Liver (tissue), 9 donors: ENCODE measurements around the gene TMEM51. TPM values are rescaled to one million over a fixed set of nuclear protein-coding genes. Genes with fewer than 3 reads are reported as not detected.
A peak's percentile ranks its signal among the peaks of the same experiment; 100 is the strongest.

Source experiments
- DNase-seq: peaks from one replicate; pipeline ENCODE4 v3.0.0-alpha.2; 2017; ENCODE audit warnings: low spot score
- H3K27ac ChIP-seq, 2 donors: one replicate each; pipeline ENCODE4 v1.7.0; 2013; ENCODE audit warnings: inconsistent platforms in 2 of 2, low read length in 2 of 2, control low read depth in 1 of 2, low read depth in 1 of 2, mild to moderate bottlenecking in 1 of 2
- H3K27me3 ChIP-seq, 4 donors: one replicate each; pipeline versions ENCODE4 v1.6.1 to v1.7.0; 2013; ENCODE audit warnings: low read length in 3 of 4, inconsistent platforms in 1 of 4, mild to moderate bottlenecking in 1 of 4, moderate library complexity in 1 of 4; ENCODE audit not compliant: control insufficient read depth in 4 of 4, insufficient read depth in 4 of 4
- H3K36me3 ChIP-seq, 4 donors: one replicate each; pipeline versions ENCODE4 v1.6.1 to v1.7.0; 2013; ENCODE audit warnings: low read length in 3 of 4, mild to moderate bottlenecking in 3 of 4, low read depth in 1 of 4, moderate library complexity in 1 of 4; ENCODE audit not compliant: control insufficient read depth in 4 of 4, insufficient read depth in 3 of 4
- H3K4me1 ChIP-seq, 4 donors: one replicate each; pipeline versions ENCODE4 v1.6.1 to v1.7.0; 2013; ENCODE audit warnings: low read length in 3 of 4, mild to moderate bottlenecking in 3 of 4, moderate library complexity in 1 of 4; ENCODE audit not compliant: control insufficient read depth in 4 of 4, insufficient read depth in 4 of 4
- H3K4me3 ChIP-seq, 3 donors: one replicate each; pipeline versions ENCODE4 v1.6.1 to v1.7.0; 2013; ENCODE audit warnings: low read length in 3 of 3, control low read depth in 1 of 3, low read depth in 1 of 3, mild to moderate bottlenecking in 1 of 3
- H3K9ac ChIP-seq, 2 donors: one replicate each; pipeline ENCODE4 v1.7.0; 2013; ENCODE audit warnings: low read length in 2 of 2, mild to moderate bottlenecking in 2 of 2, moderate library complexity in 2 of 2, control low read depth in 1 of 2, low read depth in 1 of 2
- H3K9me3 ChIP-seq, 4 donors: one replicate each; pipeline versions ENCODE4 v1.6.1 to v1.7.0; 2013; ENCODE audit warnings: low read length in 3 of 4; ENCODE audit not compliant: control insufficient read depth in 4 of 4
- EGR1 ChIP-seq, 2 donors: IDR thresholded peaks; 2 replicates each; pipeline ENCODE4 v1.6.1; 2016 to 2018; ENCODE audit warnings: antibody characterized with exemption in 2 of 2, low read depth in 2 of 2
- FOXA1 ChIP-seq: IDR thresholded peaks from 2 replicates; pipeline ENCODE4 v1.6.1; 2016; ENCODE audit warnings: antibody characterized with exemption
- FOXA2 ChIP-seq: IDR thresholded peaks from 2 replicates; pipeline ENCODE4 v1.6.1; 2016; ENCODE audit warnings: antibody characterized with exemption
- GABPA ChIP-seq, 2 donors: IDR thresholded peaks in 1 of 2; conservative IDR thresholded peaks in 1 of 2; 2 replicates each; pipeline ENCODE4 v1.6.1; 2016; ENCODE audit warnings: antibody characterized with exemption in 2 of 2, mild to moderate bottlenecking in 1 of 2, moderate library complexity in 1 of 2
- HNF4A ChIP-seq, 2 donors: conservative IDR thresholded peaks; 2 replicates each; pipeline ENCODE4 v1.6.1; 2016; ENCODE audit warnings: antibody characterized with exemption in 2 of 2, mild to moderate bottlenecking in 2 of 2
- HNF4G ChIP-seq: IDR thresholded peaks from 2 replicates; pipeline ENCODE4 v1.6.1; 2016; ENCODE audit warnings: antibody characterized with exemption
- JUND ChIP-seq, 2 donors: IDR thresholded peaks; 2 replicates each; pipeline ENCODE4 v1.6.1; 2016; ENCODE audit warnings: antibody characterized with exemption in 2 of 2
- NR2F2 ChIP-seq: IDR thresholded peaks from 2 replicates; pipeline ENCODE4 v1.6.1; 2016; ENCODE audit warnings: antibody characterized with exemption
- RAD21 ChIP-seq, 2 donors: IDR thresholded peaks; 2 replicates each; pipeline ENCODE4 v1.6.1; 2016; ENCODE audit warnings: antibody characterized with exemption in 2 of 2, mild to moderate bottlenecking in 2 of 2
- RXRA ChIP-seq, 2 donors: IDR thresholded peaks; 2 replicates each; pipeline ENCODE4 v1.6.1; 2017 to 2018; ENCODE audit warnings: antibody characterized with exemption in 2 of 2, mild to moderate bottlenecking in 1 of 2
- SP1 ChIP-seq: IDR thresholded peaks from 2 replicates; pipeline ENCODE4 v1.6.1; 2018; ENCODE audit warnings: antibody characterized with exemption, mild to moderate bottlenecking
- TAF1 ChIP-seq: conservative IDR thresholded peaks from 2 replicates; pipeline ENCODE4 v1.6.1; 2016; ENCODE audit warnings: antibody characterized with exemption, mild to moderate bottlenecking
- YY1 ChIP-seq: IDR thresholded peaks from 2 replicates; pipeline ENCODE4 v1.6.1; 2016; ENCODE audit warnings: antibody characterized with exemption, mild to moderate bottlenecking
- WGBS: extraction: QIAGEN DNeasy Blood & Tissue Kit; methylation state at CpG from one replicate; pipeline ENCODE4 v1.1.7; 2013; 5-methylcytosine and 5-hydroxymethylcytosine counted together
- polyA plus RNA-seq, 2 donors: library from polyadenylated mRNA; stranded (reverse) in 1 of 2; unstranded in 1 of 2; fragments of 200-250 nt in 1 of 2; fragments of >200 nt in 1 of 2; fragmentation: Nextera tagmentation in 1 of 2; extraction: Ambion mirVana in 1 of 2; gene quantifications; one replicate each; pipeline versions ENCODE4 v1.2.1 to v1.2.3, GENCODE V29; 2013 to 2015
- total RNA-seq, 2 donors: library from RNA; depleted of rRNA; stranded (reverse); fragments of >200 nt; gene quantifications; one replicate each; pipeline ENCODE4 v1.2.3, GENCODE V29; 2014
- TF ChIP-seq, protein P1 (sequence below): IDR thresholded peaks from 2 replicates; pipeline ENCODE4 v1.6.1; 2016; ENCODE audit warnings: antibody characterized with exemption
- TF ChIP-seq, protein P2 (sequence below): IDR thresholded peaks from 2 replicates; pipeline ENCODE4 v1.6.1; 2016; ENCODE audit warnings: antibody characterized with exemption
- TF ChIP-seq, protein P3 (sequence below): IDR thresholded peaks from 2 replicates; pipeline ENCODE4 v1.6.1; 2016; ENCODE audit warnings: antibody characterized with exemption
- TF ChIP-seq, protein P4 (sequence below): fragments of 150-350 bp; IDR thresholded peaks from 2 replicates; pipeline ENCODE4 v1.5.1; 2017; ENCODE audit warnings: improper control_type of control experiment, low read depth, low read length; ENCODE audit not compliant: missing input control
- TF ChIP-seq, protein P5 (sequence below): IDR thresholded peaks from 2 replicates; pipeline ENCODE4 v1.6.1; 2016; ENCODE audit warnings: antibody characterized with exemption, mild to moderate bottlenecking
- donor health status: healthy.
- donor health status: healthy.
- donor health status: healthy.
- donor health status: healthy.
- donor health status: healthy.

The TMEM51 gene
- total and polyA plus RNA-seq, 4 donors = 1.3 to 2.7 (median 1.9) TPM

DNA sequence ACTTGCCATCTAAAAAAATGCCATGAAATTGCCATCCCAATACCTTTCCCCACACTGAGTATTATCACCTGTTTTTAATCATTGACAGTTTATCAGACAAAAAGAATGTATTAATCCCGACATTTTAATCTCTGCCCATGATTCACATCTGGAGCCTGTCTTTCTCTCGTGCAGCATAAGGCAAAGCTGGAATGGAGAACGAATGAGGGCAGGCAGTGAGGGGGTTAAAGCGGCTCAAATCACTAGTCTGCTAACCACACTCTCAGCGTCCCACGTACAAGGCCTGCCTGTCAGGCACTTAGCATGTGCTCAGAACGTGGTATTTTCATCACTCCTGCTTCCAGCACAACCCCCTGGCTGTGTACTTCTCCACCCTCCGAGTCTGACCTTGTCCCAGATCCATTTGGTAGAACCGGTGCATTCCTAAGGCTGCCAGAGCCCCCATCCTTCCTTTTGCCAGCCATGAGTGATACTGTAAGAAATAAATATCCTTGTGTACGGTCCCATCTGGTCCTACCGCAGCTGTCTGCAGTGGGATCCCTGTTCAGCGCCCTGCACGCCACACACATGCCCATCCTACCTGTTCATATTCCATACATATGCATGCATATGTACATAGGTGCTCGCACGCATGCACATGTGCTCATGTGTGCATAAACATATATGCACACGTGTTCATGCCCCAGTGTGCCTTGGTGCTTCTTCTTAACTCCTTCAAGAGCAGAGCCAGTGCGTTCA is 58.8 kb downstream of the TMEM51 start (continued):
- TF ChIP-seq YY1 (no peak), HNF4G (no peak), TAF1 (no peak), JUND (IDR thresholded peaks at IDR 0.05) (no peak), SP1 (no peak), FOXA2 (no peak), RXRA (IDR thresholded peaks at IDR 0.05) (no peak), FOXA1 (no peak), HNF4A (conservative IDR thresholded peaks at IDR 0.05) (no peak), NR2F2 (no peak)
- TF ChIP-seq, protein P1, sequence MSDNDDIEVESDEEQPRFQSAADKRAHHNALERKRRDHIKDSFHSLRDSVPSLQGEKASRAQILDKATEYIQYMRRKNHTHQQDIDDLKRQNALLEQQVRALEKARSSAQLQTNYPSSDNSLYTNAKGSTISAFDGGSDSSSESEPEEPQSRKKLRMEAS = no peak

DNA sequence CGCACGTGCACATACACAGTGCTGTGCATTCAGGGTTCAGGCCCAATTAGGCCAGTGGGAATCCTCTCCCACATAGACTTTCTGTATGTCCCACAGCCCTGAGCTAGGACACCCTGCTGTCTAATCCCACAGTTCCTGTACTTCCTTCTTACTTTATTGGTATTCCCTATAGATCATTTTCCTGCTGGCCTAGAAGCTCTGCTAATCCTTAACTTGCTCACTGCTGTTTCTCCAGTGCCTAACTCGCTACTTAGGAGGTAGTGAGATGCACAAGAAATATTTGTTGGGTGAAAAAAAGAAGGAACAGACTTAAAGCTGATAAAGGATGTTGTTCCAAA is 59.4 kb downstream of the TMEM51 start:
- Histone ChIP-seq H3K4me1 (peaks cover 0 to 7% (median 2%) of the 10 kb centered on the region in 4 donors), H3K36me3 (no peaks in the 10 kb centered on the region), H3K4me3 (no peak overlapping the region), H3K9ac (no peak overlapping the region), H3K9me3 (no peaks in the 10 kb centered on the region), H3K27ac (peak overlapping the region in 1 of 2 donors; percentile 37), H3K27me3 (peaks cover 0 to 3% (median 0%) of the 10 kb centered on the region in 4 donors)
- TF ChIP-seq YY1 (no peak), FOXA2 (no peak), FOXA1 (no peak), HNF4A (conservative IDR thresholded peaks at IDR 0.05) (no peak), GABPA (IDR thresholded peaks at IDR 0.05 in 1 of 2, conservative IDR thresholded peaks at IDR 0.05 in 1 of 2) (no peak), HNF4G (no peak), TAF1 (no peak), RXRA (IDR thresholded peaks at IDR 0.05) (no peak), EGR1 (IDR thresholded peaks at IDR 0.05; ENCODE audit: low read depth in 2 of 2) (no peak), NR2F2 (no peak), JUND (IDR thresholded peaks at IDR 0.05) (no peak), SP1 (no peak), RAD21 (IDR thresholded peaks at IDR 0.05) (no peak)
- TF ChIP-seq, protein P2, sequence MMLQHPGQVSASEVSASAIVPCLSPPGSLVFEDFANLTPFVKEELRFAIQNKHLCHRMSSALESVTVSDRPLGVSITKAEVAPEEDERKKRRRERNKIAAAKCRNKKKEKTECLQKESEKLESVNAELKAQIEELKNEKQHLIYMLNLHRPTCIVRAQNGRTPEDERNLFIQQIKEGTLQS = no peak
- TF ChIP-seq, protein P3, sequence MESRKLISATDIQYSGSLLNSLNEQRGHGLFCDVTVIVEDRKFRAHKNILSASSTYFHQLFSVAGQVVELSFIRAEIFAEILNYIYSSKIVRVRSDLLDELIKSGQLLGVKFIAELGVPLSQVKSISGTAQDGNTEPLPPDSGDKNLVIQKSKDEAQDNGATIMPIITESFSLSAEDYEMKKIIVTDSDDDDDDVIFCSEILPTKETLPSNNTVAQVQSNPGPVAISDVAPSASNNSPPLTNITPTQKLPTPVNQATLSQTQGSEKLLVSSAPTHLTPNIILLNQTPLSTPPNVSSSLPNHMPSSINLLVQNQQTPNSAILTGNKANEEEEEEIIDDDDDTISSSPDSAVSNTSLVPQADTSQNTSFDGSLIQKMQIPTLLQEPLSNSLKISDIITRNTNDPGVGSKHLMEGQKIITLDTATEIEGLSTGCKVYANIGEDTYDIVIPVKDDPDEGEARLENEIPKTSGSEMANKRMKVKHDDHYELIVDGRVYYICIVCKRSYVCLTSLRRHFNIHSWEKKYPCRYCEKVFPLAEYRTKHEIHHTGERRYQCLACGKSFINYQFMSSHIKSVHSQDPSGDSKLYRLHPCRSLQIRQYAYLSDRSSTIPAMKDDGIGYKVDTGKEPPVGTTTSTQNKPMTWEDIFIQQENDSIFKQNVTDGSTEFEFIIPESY = no peak
- TF ChIP-seq, protein P4, sequence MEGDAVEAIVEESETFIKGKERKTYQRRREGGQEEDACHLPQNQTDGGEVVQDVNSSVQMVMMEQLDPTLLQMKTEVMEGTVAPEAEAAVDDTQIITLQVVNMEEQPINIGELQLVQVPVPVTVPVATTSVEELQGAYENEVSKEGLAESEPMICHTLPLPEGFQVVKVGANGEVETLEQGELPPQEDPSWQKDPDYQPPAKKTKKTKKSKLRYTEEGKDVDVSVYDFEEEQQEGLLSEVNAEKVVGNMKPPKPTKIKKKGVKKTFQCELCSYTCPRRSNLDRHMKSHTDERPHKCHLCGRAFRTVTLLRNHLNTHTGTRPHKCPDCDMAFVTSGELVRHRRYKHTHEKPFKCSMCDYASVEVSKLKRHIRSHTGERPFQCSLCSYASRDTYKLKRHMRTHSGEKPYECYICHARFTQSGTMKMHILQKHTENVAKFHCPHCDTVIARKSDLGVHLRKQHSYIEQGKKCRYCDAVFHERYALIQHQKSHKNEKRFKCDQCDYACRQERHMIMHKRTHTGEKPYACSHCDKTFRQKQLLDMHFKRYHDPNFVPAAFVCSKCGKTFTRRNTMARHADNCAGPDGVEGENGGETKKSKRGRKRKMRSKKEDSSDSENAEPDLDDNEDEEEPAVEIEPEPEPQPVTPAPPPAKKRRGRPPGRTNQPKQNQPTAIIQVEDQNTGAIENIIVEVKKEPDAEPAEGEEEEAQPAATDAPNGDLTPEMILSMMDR = no peak
- TF ChIP-seq, protein P5, sequence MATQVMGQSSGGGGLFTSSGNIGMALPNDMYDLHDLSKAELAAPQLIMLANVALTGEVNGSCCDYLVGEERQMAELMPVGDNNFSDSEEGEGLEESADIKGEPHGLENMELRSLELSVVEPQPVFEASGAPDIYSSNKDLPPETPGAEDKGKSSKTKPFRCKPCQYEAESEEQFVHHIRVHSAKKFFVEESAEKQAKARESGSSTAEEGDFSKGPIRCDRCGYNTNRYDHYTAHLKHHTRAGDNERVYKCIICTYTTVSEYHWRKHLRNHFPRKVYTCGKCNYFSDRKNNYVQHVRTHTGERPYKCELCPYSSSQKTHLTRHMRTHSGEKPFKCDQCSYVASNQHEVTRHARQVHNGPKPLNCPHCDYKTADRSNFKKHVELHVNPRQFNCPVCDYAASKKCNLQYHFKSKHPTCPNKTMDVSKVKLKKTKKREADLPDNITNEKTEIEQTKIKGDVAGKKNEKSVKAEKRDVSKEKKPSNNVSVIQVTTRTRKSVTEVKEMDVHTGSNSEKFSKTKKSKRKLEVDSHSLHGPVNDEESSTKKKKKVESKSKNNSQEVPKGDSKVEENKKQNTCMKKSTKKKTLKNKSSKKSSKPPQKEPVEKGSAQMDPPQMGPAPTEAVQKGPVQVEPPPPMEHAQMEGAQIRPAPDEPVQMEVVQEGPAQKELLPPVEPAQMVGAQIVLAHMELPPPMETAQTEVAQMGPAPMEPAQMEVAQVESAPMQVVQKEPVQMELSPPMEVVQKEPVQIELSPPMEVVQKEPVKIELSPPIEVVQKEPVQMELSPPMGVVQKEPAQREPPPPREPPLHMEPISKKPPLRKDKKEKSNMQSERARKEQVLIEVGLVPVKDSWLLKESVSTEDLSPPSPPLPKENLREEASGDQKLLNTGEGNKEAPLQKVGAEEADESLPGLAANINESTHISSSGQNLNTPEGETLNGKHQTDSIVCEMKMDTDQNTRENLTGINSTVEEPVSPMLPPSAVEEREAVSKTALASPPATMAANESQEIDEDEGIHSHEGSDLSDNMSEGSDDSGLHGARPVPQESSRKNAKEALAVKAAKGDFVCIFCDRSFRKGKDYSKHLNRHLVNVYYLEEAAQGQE = no peak
- TF ChIP-seq, protein P1 = no peak
- no peak for DNase-seq
- WGBS = 89% methylated on average over 3 of the region's 3 CpGs
